GM12878 (cell line): Measurements from ENCODE around the gene DICER1. TPM values are rescaled to one million over a fixed set of nuclear protein-coding genes. Genes with fewer than 3 reads are reported as not detected.

Source experiments
- ATAC-seq: fragments of 200-7000 bp; cut with Tn5 transposase; 3 replicates; pipeline ENCODE4 v1.9.1; 2020; ENCODE audit warnings: mild to moderate bottlenecking, moderate library complexity
- BruUV-seq: library from RNA; stranded (reverse); fragments of 400-500 nt; replicated peaks from 2 replicates; lab custom pipeline; 2021; lab: Mats Ljungman, UMichigan
- CTCF ChIA-PET: fragments of 300-600 bp; sonication (Branson Sonifier 250); formaldehyde crosslinking; extraction: SDS; loops from one replicate; lab custom pipeline; 2021; ENCODE audit warnings: inconsistent platforms; lab: Yijun Ruan, JAX
- POLR2A ChIA-PET: fragments of 350-600 bp; formaldehyde crosslinking; extraction: SDS; loops from one replicate; lab custom pipeline; 2021; ENCODE audit warnings: inconsistent platforms; lab: Charles Lee
- RAD21 ChIA-PET: fragments of 300-600 bp; sonication (Branson Sonifier 250); formaldehyde crosslinking; loops from one replicate; lab custom pipeline; 2023; ENCODE audit warnings: antibody characterized with exemption; ENCODE audit not compliant: unreplicated experiment; lab: Charles Lee
- SMC1A ChIA-PET: fragments of 300-600 bp; sonication (Branson Sonifier 250); formaldehyde crosslinking; loops from one replicate; lab custom pipeline; 2023; ENCODE audit not compliant: unreplicated experiment, uncharacterized antibody; lab: Charles Lee
- DNase-seq: peaks from one replicate; pipeline ENCODE4 v3.0.0-alpha.2; 2011; ENCODE audit warnings: low read depth, low spot score
- FAIRE-seq: peaks from 3 replicates; lab custom pipeline; 2011; peaks lifted over from hg19 to GRCh38; lab: Jason Lieb, UNC
- H2AFZ ChIP-seq: 2 replicates; pipeline ENCODE4 v1.6.0; 2011; ENCODE audit warnings: low read depth, low read length, control low read depth; ENCODE audit not compliant: control insufficient read depth
- H3K27ac ChIP-seq: 2 replicates; pipeline ENCODE4 v1.5.1; 2011; ENCODE audit warnings: control low read depth; ENCODE audit not compliant: control insufficient read depth, insufficient read depth
- H3K27me3 ChIP-seq, 2 experiments: replicated peaks in 1 of 2; 2 replicates each; pipeline versions ENCODE4 v1.6.0 to v1.6.1; 2011; ENCODE audit warnings: low read length in 1 of 2; ENCODE audit not compliant: control insufficient read depth in 2 of 2, insufficient read depth in 2 of 2
- H3K36me3 ChIP-seq, 2 experiments: 2 replicates each; pipeline ENCODE4 v1.5.1; 2011; ENCODE audit warnings: low read length in 1 of 2; ENCODE audit not compliant: control insufficient read depth in 2 of 2, insufficient read depth in 2 of 2
- H3K4me1 ChIP-seq: 2 replicates; pipeline ENCODE4 v1.6.1; 2011; ENCODE audit warnings: mild to moderate bottlenecking, low read length, moderate library complexity, mixed read lengths; ENCODE audit not compliant: control insufficient read depth, insufficient read depth
- H3K4me2 ChIP-seq: 2 replicates; pipeline ENCODE4 v1.6.0; 2011; ENCODE audit warnings: control low read depth; ENCODE audit not compliant: control insufficient read depth, insufficient read depth
- H3K4me3 ChIP-seq: fragments of 200-600 bp; sonication (generic); 2 replicates; pipeline ENCODE4 v1.5.1; 2016
- H3K79me2 ChIP-seq: 2 replicates; pipeline ENCODE4 v1.6.0; 2011; ENCODE audit warnings: low read length; ENCODE audit not compliant: control insufficient read depth, insufficient read depth
- H3K9ac ChIP-seq: 2 replicates; pipeline ENCODE4 v1.8.0; 2011; ENCODE audit warnings: low read length, control low read depth, mixed read lengths; ENCODE audit not compliant: control insufficient read depth, insufficient read depth
- H3K9me3 ChIP-seq: replicated peaks from 3 replicates; pipeline ENCODE4 v1.5.1; 2011; ENCODE audit warnings: mild to moderate bottlenecking, low read length; ENCODE audit not compliant: control insufficient read depth, insufficient read depth
- H4K20me1 ChIP-seq: 2 replicates; pipeline ENCODE4 v1.6.0; 2011; ENCODE audit not compliant: control insufficient read depth, insufficient read depth
- NFXL1 ChIP-seq: fragments of 450-650 bp; IDR thresholded peaks from 2 replicates; pipeline ENCODE4 v1.6.1; 2017; ENCODE audit warnings: antibody characterized with exemption, mild to moderate bottlenecking, borderline replicate concordance
- SPI1 ChIP-seq: IDR thresholded peaks from 2 replicates; pipeline ENCODE4 v1.6.1; 2011; ENCODE audit warnings: low read depth, mild to moderate bottlenecking, low read length, moderate library complexity, borderline replicate concordance; ENCODE audit not compliant: insufficient read depth
- SRF ChIP-seq, 2 experiments: IDR thresholded peaks; 2 replicates each; pipeline ENCODE4 v1.6.1; 2011; ENCODE audit warnings: low read depth in 2 of 2, low read length in 2 of 2, mild to moderate bottlenecking in 1 of 2, moderate library complexity in 1 of 2
- YY1 ChIP-seq: IDR thresholded peaks from 2 replicates; pipeline ENCODE4 v1.6.1; 2011; ENCODE audit warnings: low read depth, mild to moderate bottlenecking, low read length
- WGBS: methylation state at CpG from one replicate; pipeline ENCODE4 v1.1.6; 2016; ENCODE audit warnings: low lambda C conversion rate; ENCODE audit not compliant: insufficient replicate concordance, insufficient coverage; ENCODE audit errors: missing lambda C conversion rate; 5-methylcytosine and 5-hydroxymethylcytosine counted together
- in situ Hi-C: fragments of 300-500 bp; cut with MboI; formaldehyde crosslinking; loops from 9 replicates; pipeline ENCODE4 v1.14.3; 2018; ENCODE audit warnings: mixed read lengths
- intact Hi-C: fragments of 100-400 bp; cut with micrococcal nuclease; formaldehyde crosslinking; loops from one replicate; pipeline ENCODE4 v1.14.2; 2022; ENCODE audit not compliant: unreplicated experiment
- polyA plus RNA-seq, 11 experiments: library from polyadenylated mRNA; depleted of rRNA in 4 of 11; unstranded in 6 of 11; stranded (reverse) in 5 of 11; fragments of >200 nt; fragmentation: Nextera tagmentation in 4 of 11; fragmentation: Illumina TruSeq in 1 of 11; extraction: Ambion mirVana in 4 of 11; extraction: Trizol in 1 of 11; gene quantifications; 1 replicate in 1 of 11; 2 replicates in 10 of 11; pipeline versions ENCODE4 v1.2.1 to v1.2.3, GENCODE V29; 2011 to 2016; ENCODE audit warnings: inconsistent platforms in 2 of 11, missing spikeins in 2 of 11, low read depth in 1 of 11
- total RNA-seq, 4 experiments: library from RNA; depleted of rRNA in 3 of 4; stranded (reverse); fragments of >200 nt in 3 of 4; fragmentation: Illumina TruSeq in 1 of 4; extraction: Trizol in 1 of 4; gene quantifications; 2 replicates each; pipeline versions ENCODE4 v1.2.1 to v1.2.3, GENCODE V29; 2013 to 2021
- TF ChIP-seq, protein P1 (sequence below): fragments of 450-650 bp; IDR thresholded peaks from 2 replicates; pipeline ENCODE4 v1.6.1; 2016; ENCODE audit warnings: mild to moderate bottlenecking

DICER1 gene
- total and polyA plus RNA-seq, 10 of the 15 experiments (the other 5 are each of a cell fraction or from before 2014, with no cell fraction given) = 6.8 to 70.8 (median 37.1) TPM

- no peak for TF ChIP-seq YY1
- TF ChIP-seq SPI1 = no peak
- no peak for TF ChIP-seq NFXL1
- TF ChIP-seq, protein P1, sequence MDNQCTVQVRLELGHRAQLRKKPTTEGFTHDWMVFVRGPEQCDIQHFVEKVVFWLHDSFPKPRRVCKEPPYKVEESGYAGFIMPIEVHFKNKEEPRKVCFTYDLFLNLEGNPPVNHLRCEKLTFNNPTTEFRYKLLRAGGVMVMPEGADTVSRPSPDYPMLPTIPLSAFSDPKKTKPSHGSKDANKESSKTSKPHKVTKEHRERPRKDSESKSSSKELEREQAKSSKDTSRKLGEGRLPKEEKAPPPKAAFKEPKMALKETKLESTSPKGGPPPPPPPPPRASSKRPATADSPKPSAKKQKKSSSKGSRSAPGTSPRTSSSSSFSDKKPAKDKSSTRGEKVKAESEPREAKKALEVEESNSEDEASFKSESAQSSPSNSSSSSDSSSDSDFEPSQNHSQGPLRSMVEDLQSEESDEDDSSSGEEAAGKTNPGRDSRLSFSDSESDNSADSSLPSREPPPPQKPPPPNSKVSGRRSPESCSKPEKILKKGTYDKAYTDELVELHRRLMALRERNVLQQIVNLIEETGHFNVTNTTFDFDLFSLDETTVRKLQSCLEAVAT = no peak
- TF ChIP-seq SRF (IDR thresholded peaks at IDR 0.05; ENCODE audit: low read depth in 2 of 2, low read length in 2 of 2) = no peak
- POLR2A ChIA-PET = no interaction called here
Observed at GRCh38 chr14:95111507-95112164, 45.7 kb downstream of the DICER1 start.

More at GRCh38 chr14:95111507-95112164, 45.7 kb downstream of the DICER1 start:
- no peaks in the 10 kb centered on the region for H4K20me1 ChIP-seq
- no peak overlapping the region for H3K9ac ChIP-seq
- no peak for ATAC-seq
- H3K9me3 ChIP-seq = no peaks in the 10 kb centered on the region
- in situ Hi-C loops (no loop called here), intact Hi-C loops (no loop called here)
- peaks cover 3 to 43% of the 10 kb centered on the region in 2 experiments for H3K36me3 ChIP-seq
- no peaks in the 10 kb centered on the region for H3K4me1 ChIP-seq
- no peaks in the 10 kb centered on the region for H3K27me3 ChIP-seq
- ChIA-PET SMC1A (interaction anchor here (1.0 to 2.0 kb wide), 4 partner anchors 9 to 15 kb away, joined by 4 to 7 read pairs (median 5); no protein-coding TSS in a partner anchor), CTCF (interaction anchor here (0.6 to 1.6 kb wide), 5 partner anchors 12 to 267 kb away, joined by 3 to 8 read pairs (median 5); no protein-coding TSS in a partner anchor), RAD21 (interaction anchor here (1.1 kb wide), 1 partner anchor 84 kb away, joined by 3 read pairs; no protein-coding TSS in a partner anchor)
- BruUV-seq = no TSS peak
- WGBS = 96% methylated on average over 2 of the region's 2 CpGs
- H3K79me2 ChIP-seq = no peaks in the 10 kb centered on the region
- H3K4me3 ChIP-seq = no peak overlapping the region
- no peak for DNase-seq
- FAIRE-seq = no peak
- H3K4me2 ChIP-seq = no peak overlapping the region
- no peak overlapping the region for H2AFZ ChIP-seq
- no peak overlapping the region for H3K27ac ChIP-seq
